Measurements from ENCODE around the gene GPR6.

The GPR6 gene

GRCh38 chr6:109978174-109979032 is at the start of gene GPR6:
Gene GPR6 (plus strand): TSS chr6:109978311. CDS start chr6:109979113, 802 bp downstream.
- TF ChIP-seq GATA2 (IDR thresholded peaks at IDR 0.05; ENCODE audit: low read depth, low read length) (no peak), GATA3 (IDR thresholded peaks at IDR 0.05; ENCODE audit: low read depth, low read length) (no peak)

- TF ChIP-seq GATA3 (IDR thresholded peaks at IDR 0.05; ENCODE audit: low read depth, low read length) (no peak), GATA2 (IDR thresholded peaks at IDR 0.05; ENCODE audit: low read depth, low read length) (no peak)
These were observed 43.8 kb upstream of the GPR6 start for GRCh38 chr6:109934293-109934692.

- TF ChIP-seq GATA2 (IDR thresholded peaks at IDR 0.05; ENCODE audit: low read depth, low read length), result no peak
- no peak for TF ChIP-seq GATA3 (IDR thresholded peaks at IDR 0.05; ENCODE audit: low read depth, low read length)
These were observed 38.5 kb upstream of the GPR6 start for GRCh38 chr6:109939654-109940053.

GRCh38 chr6:109944448-109944847 is 33.7 kb upstream of the GPR6 start:
- TF ChIP-seq GATA2 (IDR thresholded peaks at IDR 0.05; ENCODE audit: low read depth, low read length), result no peak
- no peak for TF ChIP-seq GATA3 (IDR thresholded peaks at IDR 0.05; ENCODE audit: low read depth, low read length)

GRCh38 chr6:109945091-109945490 is 33.0 kb upstream of the GPR6 start:
- no peak for TF ChIP-seq GATA3 (IDR thresholded peaks at IDR 0.05; ENCODE audit: low read depth, low read length)
- TF ChIP-seq GATA2 (IDR thresholded peaks at IDR 0.05; ENCODE audit: low read depth, low read length), result no peak

GRCh38 chr6:109946979-109947378 is 31.1 kb upstream of the GPR6 start:
- no peak for TF ChIP-seq GATA3 (IDR thresholded peaks at IDR 0.05; ENCODE audit: low read depth, low read length)
- no peak for TF ChIP-seq GATA2 (IDR thresholded peaks at IDR 0.05; ENCODE audit: low read depth, low read length)

GRCh38 chr6:109949281-109950065 is 28.6 kb upstream of the GPR6 start:
- TF ChIP-seq GATA3 (IDR thresholded peaks at IDR 0.05; ENCODE audit: low read depth, low read length), result no peak
- no peak for TF ChIP-seq GATA2 (IDR thresholded peaks at IDR 0.05; ENCODE audit: low read depth, low read length)

- no peak for TF ChIP-seq GATA2 (IDR thresholded peaks at IDR 0.05; ENCODE audit: low read depth, low read length)
- no peak for TF ChIP-seq GATA3 (IDR thresholded peaks at IDR 0.05; ENCODE audit: low read depth, low read length)
These were observed 22.6 kb upstream of the GPR6 start for GRCh38 chr6:109955491-109955890.

GRCh38 chr6:109958626-109959025 is 19.5 kb upstream of the GPR6 start:
- TF ChIP-seq GATA2 (IDR thresholded peaks at IDR 0.05; ENCODE audit: low read depth, low read length) (no peak), GATA3 (IDR thresholded peaks at IDR 0.05; ENCODE audit: low read depth, low read length) (no peak)

GRCh38 chr6:109961611-109962041 is 16.5 kb upstream of the GPR6 start:
- TF ChIP-seq GATA3 (IDR thresholded peaks at IDR 0.05; ENCODE audit: low read depth, low read length) (no peak), GATA2 (IDR thresholded peaks at IDR 0.05; ENCODE audit: low read depth, low read length) (no peak)

- TF ChIP-seq GATA3 (IDR thresholded peaks at IDR 0.05; ENCODE audit: low read depth, low read length) (no peak), GATA2 (IDR thresholded peaks at IDR 0.05; ENCODE audit: low read depth, low read length) (no peak)
These were observed 15.8 kb upstream of the GPR6 start for GRCh38 chr6:109962271-109962670.

GRCh38 chr6:109963598-109964170 is 14.4 kb upstream of the GPR6 start:
- no peak for TF ChIP-seq GATA2 (IDR thresholded peaks at IDR 0.05; ENCODE audit: low read depth, low read length)
- TF ChIP-seq GATA3 (IDR thresholded peaks at IDR 0.05; ENCODE audit: low read depth, low read length), result no peak

- no peak for TF ChIP-seq GATA2 (IDR thresholded peaks at IDR 0.05; ENCODE audit: low read depth, low read length)
- TF ChIP-seq GATA3 (IDR thresholded peaks at IDR 0.05; ENCODE audit: low read depth, low read length), result no peak
These were observed 13.2 kb upstream of the GPR6 start for GRCh38 chr6:109964949-109965348.

GRCh38 chr6:109966299-109966698 is 11.8 kb upstream of the GPR6 start:
- TF ChIP-seq GATA2 (IDR thresholded peaks at IDR 0.05; ENCODE audit: low read depth, low read length) (no peak), GATA3 (IDR thresholded peaks at IDR 0.05; ENCODE audit: low read depth, low read length) (no peak)

Measured in SH-SY5Y (cell line).